SK-N-SH (cell line): ENCODE results near the gene HK3. TPM values are rescaled to one million over a fixed set of nuclear protein-coding genes. Genes with fewer than 3 reads are reported as not detected.

Experiments used
- CTCF ChIA-PET: fragments of 300-600, 350-600 bp; formaldehyde crosslinking; extraction: SDS; loops from one replicate; lab custom pipeline; 2021; lab: Yijun Ruan, JAX
- POLR2A ChIA-PET: fragments of 350-600 bp; sonication (Branson Sonifier 250); formaldehyde crosslinking; extraction: SDS; loops from one replicate; lab custom pipeline; 2020; ENCODE audit warnings: antibody characterized with exemption, inconsistent platforms; lab: Yijun Ruan, JAX
- DNase-seq: peaks from one replicate; pipeline ENCODE4 v3.0.0; 2012
- H2AFZ ChIP-seq: fragments of 200-600 bp; sonication (generic); 2 replicates; pipeline ENCODE4 v1.8.1; 2016; ENCODE audit warnings: antibody characterized with exemption, mild to moderate bottlenecking, low read depth
- H3F3A ChIP-seq: fragments of 200-600 bp; sonication (generic); replicated peaks from 2 replicates; pipeline ENCODE3; 2016; ENCODE audit warnings: antibody characterized with exemption, mild to moderate bottlenecking; ENCODE audit not compliant: insufficient read depth
- H3K27ac ChIP-seq, 2 experiments: fragments of 200-500 bp in 1 of 2; fragments of 200-600 bp in 1 of 2; sonication (Bioruptor generic) in 1 of 2; sonication (generic), shearing (Covaris generic) in 1 of 2; 2 replicates each; pipeline versions ENCODE4 v1.5.1 to v1.6.1; 2014 to 2016; ENCODE audit warnings: low read depth in 2 of 2, inconsistent platforms in 1 of 2, low read length in 1 of 2, mild to moderate bottlenecking in 1 of 2, mixed read lengths in 1 of 2
- H3K27me3 ChIP-seq: fragments of 200-600 bp; sonication (generic), shearing (Covaris generic); 2 replicates; pipeline ENCODE4 v1.6.1; 2016; ENCODE audit warnings: mixed run types; ENCODE audit not compliant: insufficient read depth
- H3K36me3 ChIP-seq, 2 experiments: fragments of 200-500 bp in 1 of 2; fragments of 200-600 bp in 1 of 2; sonication (Bioruptor generic) in 1 of 2; sonication (generic) in 1 of 2; replicated peaks in 1 of 2; 2 replicates each; pipeline versions ENCODE3 to v1.5.1; 2014 to 2016; ENCODE audit warnings: low read length in 1 of 2, mild to moderate bottlenecking in 1 of 2; ENCODE audit not compliant: insufficient read depth in 2 of 2, control insufficient read depth in 1 of 2
- H3K4me1 ChIP-seq, 2 experiments: fragments of 200-500 bp in 1 of 2; fragments of 200-600 bp in 1 of 2; sonication (Bioruptor generic) in 1 of 2; sonication (generic), shearing (Covaris generic) in 1 of 2; 2 replicates each; pipeline versions ENCODE4 v1.5.1 to v1.6.1; 2014 to 2016; ENCODE audit warnings: low read depth in 1 of 2, low read length in 1 of 2, mixed run types in 1 of 2; ENCODE audit not compliant: insufficient read depth in 2 of 2, control insufficient read depth in 1 of 2
- H3K4me2 ChIP-seq: fragments of 200-600 bp; sonication (generic), shearing (Covaris generic); 2 replicates; pipeline ENCODE4 v1.6.1; 2017; ENCODE audit warnings: mixed run types
- H3K4me3 ChIP-seq, 2 experiments: fragments of 200-500 bp in 1 of 2; fragments of 200-600 bp in 1 of 2; sonication (Bioruptor generic) in 1 of 2; sonication (generic), shearing (Covaris generic) in 1 of 2; 2 replicates each; pipeline versions ENCODE4 v1.5.1 to v1.8.1; 2014 to 2016; ENCODE audit warnings: low read depth in 2 of 2, inconsistent platforms in 1 of 2, low read length in 1 of 2, mild to moderate bottlenecking in 1 of 2, mixed read lengths in 1 of 2, moderate library complexity in 1 of 2
- H3K79me2 ChIP-seq: fragments of 200-600 bp; sonication (generic); 2 replicates; pipeline ENCODE4 v1.8.1; 2017; ENCODE audit warnings: mild to moderate bottlenecking; ENCODE audit not compliant: insufficient read depth
- H3K9ac ChIP-seq: fragments of 200-600 bp; sonication (generic); 2 replicates; pipeline ENCODE4 v1.6.1; 2017; ENCODE audit warnings: mixed run types
- H3K9me2 ChIP-seq: fragments of 200-600 bp; sonication (generic); 2 replicates; pipeline ENCODE4 v1.6.1; 2017; ENCODE audit warnings: mixed run types
- H3K9me3 ChIP-seq: fragments of 200-600 bp; sonication (generic); 2 replicates; pipeline ENCODE4 v1.6.1; 2017; ENCODE audit warnings: mixed run types, mild to moderate bottlenecking, moderate library complexity
- H4K20me1 ChIP-seq: fragments of 200-600 bp; sonication (generic); 2 replicates; pipeline ENCODE4 v1.6.1; 2017; ENCODE audit warnings: mild to moderate bottlenecking, mixed run types; ENCODE audit not compliant: insufficient read depth
- CHD2 ChIP-seq: fragments of 150-350 bp; IDR thresholded peaks from 2 replicates; pipeline ENCODE4 v1.6.1; 2018; ENCODE audit warnings: low read length; ENCODE audit not compliant: partially characterized antibody
- ELF1 ChIP-seq: IDR thresholded peaks from 2 replicates; pipeline ENCODE4 v1.4.0; 2012
- EZH2phosphoT487 ChIP-seq: fragments of 200-600 bp; sonication (generic); IDR thresholded peaks from 2 replicates; pipeline ENCODE4 v1.6.1; 2017; ENCODE audit warnings: low read depth, mixed run types, mild to moderate bottlenecking, antibody characterized with exemption, moderate library complexity, borderline replicate concordance
- FOXM1 ChIP-seq: IDR thresholded peaks from 2 replicates; pipeline ENCODE4 v1.4.0; 2012; ENCODE audit warnings: low read depth, mild to moderate bottlenecking
- IRF3 ChIP-seq: fragments of 150-350 bp; IDR thresholded peaks from 2 replicates; pipeline ENCODE4 v1.6.1; 2016; ENCODE audit warnings: mild to moderate bottlenecking, low read depth, low read length
- JUND ChIP-seq: IDR thresholded peaks from 2 replicates; pipeline ENCODE4 v1.4.0; 2012
- MEF2A ChIP-seq: IDR thresholded peaks from 2 replicates; pipeline ENCODE4 v1.4.0; 2012; ENCODE audit warnings: low read depth, borderline replicate concordance
- NFIC ChIP-seq: IDR thresholded peaks from 2 replicates; pipeline ENCODE4 v1.4.0; 2012; ENCODE audit warnings: borderline replicate concordance
- RAD21 ChIP-seq: IDR thresholded peaks from 2 replicates; pipeline ENCODE4 v1.6.1; 2012; ENCODE audit warnings: mild to moderate bottlenecking, low read length
- REST ChIP-seq: IDR thresholded peaks from 2 replicates; pipeline ENCODE4 v1.6.1; 2012; ENCODE audit warnings: mild to moderate bottlenecking, low read depth, low read length, moderate library complexity
- RFX5 ChIP-seq: IDR thresholded peaks from 2 replicates; pipeline ENCODE4 v1.6.1; 2012; ENCODE audit warnings: mild to moderate bottlenecking, improper control_type of control experiment, low read length
- RXRA ChIP-seq: IDR thresholded peaks from 2 replicates; pipeline ENCODE4 v1.4.0; 2012; ENCODE audit warnings: low read depth, mild to moderate bottlenecking, borderline replicate concordance
- SMC3 ChIP-seq: IDR thresholded peaks from 2 replicates; pipeline ENCODE4 v1.6.1; 2012; ENCODE audit warnings: low read depth, low read length, improper control_type of control experiment
- USF2 ChIP-seq: fragments of 150-350 bp; IDR thresholded peaks from 2 replicates; pipeline ENCODE4 v1.6.1; 2017; ENCODE audit warnings: antibody characterized with exemption, low read length, low read depth, borderline replicate concordance
- WGBS: methylation state at CpG from one replicate; pipeline ENCODE4 v1.1.6; 2017; ENCODE audit warnings: low lambda C conversion rate; 5-methylcytosine and 5-hydroxymethylcytosine counted together
- polyA plus RNA-seq, 3 experiments: library from polyadenylated mRNA; depleted of rRNA; stranded (reverse); fragments of >200 nt; gene quantifications; 2 replicates each; pipeline ENCODE4 v1.2.3, GENCODE V29; 2012

Gene HK3
- polyA plus RNA-seq, 1 of the 3 experiments (the other 2 are of a cell fraction): 0.02 TPM

- ChIA-PET CTCF (interaction anchor here (1.0 to 1.6 kb wide), 2 partner anchors 14 to 21 kb away, joined by 3 read pairs; no protein-coding TSS in a partner anchor), POLR2A (no interaction called here)
- Histone ChIP-seq H3K4me2 (no peak overlapping the region), H3K4me3 (no peak overlapping the region), H3K27me3 (no peaks in the 10 kb centered on the region), H3K9ac (no peak overlapping the region), H3F3A (no peaks in the 10 kb centered on the region), H3K27ac (no peak overlapping the region), H2AFZ (no peak overlapping the region), H4K20me1 (no peaks in the 10 kb centered on the region), H3K9me2 (no peaks in the 10 kb centered on the region), H3K36me3 (no peaks in the 10 kb centered on the region), H3K9me3 (no peaks in the 10 kb centered on the region), H3K4me1 (peaks cover 0 to 41% of the 10 kb centered on the region in 2 experiments; a peak in 1 of 4 replicates), H3K79me2 (no peaks in the 10 kb centered on the region)
- TF ChIP-seq USF2 (no peak), RXRA (no peak), ELF1 (no peak), SMC3 (no peak), EZH2phosphoT487 (no peak), RAD21 (no peak), RFX5 (no peak), MEF2A (no peak), REST (no peak), IRF3 (no peak), NFIC (no peak), CHD2 (no peak), JUND (no peak), FOXM1 (no peak)
- DNase-seq: no peak
- 49% methylated on average over 5 of the region's 7 CpGs for WGBS
These were observed 49.4 kb downstream of the HK3 start for GRCh38 chr5:176849611-176850227.
